ENCODE results near the gene MYEF2.

- TF ChIP-seq CTCF (IDR thresholded peaks at IDR 0.05) (no peak), EP300 (IDR thresholded peaks at IDR 0.05) (no peak), POLR2A (IDR thresholded peaks at IDR 0.05) (no peak), POLR2AphosphoS5 (IDR thresholded peaks at IDR 0.05) (no peak)
Observed at GRCh38 chr15:48202068-48202467, 24.0 kb upstream of the MYEF2 start.
